NCI-H1417 treated with DMSO at 0.1 percent for 48 hours (cell line): ENCODE results near the gene EP400.

Source experiments
- DNase-seq: peaks from one replicate; lab custom pipeline; 2025; lab: John Stamatoyannopoulos, UW

The EP400 gene

GRCh38 chr12:131912518-131913274 lies 37.0 kb upstream of the EP400 start:
- no peak for DNase-seq

- DNase-seq = no peak
Observed at GRCh38 chr12:131913666-131914065, 36.1 kb upstream of the EP400 start.

- no peak for DNase-seq
Observed at GRCh38 chr12:131914179-131914702, 35.5 kb upstream of the EP400 start.

GRCh38 chr12:131915000-131915689 lies 34.6 kb upstream of the EP400 start:
- no peak for DNase-seq

- no peak for DNase-seq
Observed at GRCh38 chr12:131915823-131916222, 33.9 kb upstream of the EP400 start.

GRCh38 chr12:131916306-131917138 lies 33.2 kb upstream of the EP400 start:
- no peak for DNase-seq

- DNase-seq = no peak
Observed at GRCh38 chr12:131917139-131917710, 32.5 kb upstream of the EP400 start.

- no peak for DNase-seq
Observed at GRCh38 chr12:131917711-131918306, 31.9 kb upstream of the EP400 start.

- no peak for DNase-seq
Observed at GRCh38 chr12:131918311-131919050, 31.3 kb upstream of the EP400 start.

- DNase-seq = no peak
Observed at GRCh38 chr12:131919051-131919347, 30.7 kb upstream of the EP400 start.

- no peak for DNase-seq
Observed at GRCh38 chr12:131919366-131920156, 30.2 kb upstream of the EP400 start.

- no peak for DNase-seq
Observed at GRCh38 chr12:131920157-131920508, 29.6 kb upstream of the EP400 start.

GRCh38 chr12:131920902-131921840 lies 28.6 kb upstream of the EP400 start:
- no peak for DNase-seq

- no peak for DNase-seq
Observed at GRCh38 chr12:131921866-131922769, 27.6 kb upstream of the EP400 start.

- no peak for DNase-seq
Observed at GRCh38 chr12:131922772-131923171, 27.0 kb upstream of the EP400 start.

- no peak for DNase-seq
Observed at GRCh38 chr12:131923260-131923659, 26.5 kb upstream of the EP400 start.

GRCh38 chr12:131927110-131928079 lies 22.3 kb upstream of the EP400 start:
- no peak for DNase-seq
